Measurements from ENCODE around the gene STIL. TPM values are rescaled to one million over a fixed set of nuclear protein-coding genes. Genes with fewer than 3 reads are reported as not detected.
"Not testable (repeated sequence)": the region's sequence is repeated elsewhere in the genome, so short reads cannot be mapped to it uniquely, and the experiment has no call there.

The STIL gene
- total RNA-seq, 1 experiment from 2014 or later: 29.4 TPM

DNA sequence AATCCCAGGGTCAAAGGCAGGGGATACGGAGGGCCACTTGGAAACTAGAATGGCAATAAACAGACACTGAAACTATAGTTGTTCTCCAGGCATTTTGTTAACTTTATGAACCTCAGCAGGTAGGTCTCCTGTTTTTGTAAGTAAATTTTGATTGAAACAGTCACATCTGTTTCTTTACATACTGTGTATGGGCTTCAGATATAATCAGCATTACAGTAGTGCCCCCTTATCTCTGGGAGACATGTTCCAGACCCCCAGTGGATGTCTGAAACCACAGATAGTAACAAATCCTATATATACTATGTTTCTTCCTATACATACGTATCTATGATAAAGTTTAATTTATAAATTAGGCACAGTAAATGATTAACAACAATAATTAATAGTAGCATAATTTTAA, 11.5 kb downstream of the STIL start:
- Histone ChIP-seq H3K4me2 (ENCODE audit: low read depth, low read length, poor library complexity, severe bottlenecking) (no peak overlapping the region), H3K4me1 (ENCODE audit: low read length) (no peaks in the 10 kb centered on the region), H3K9me3 (ENCODE audit: low read length) (no peaks in the 10 kb centered on the region), H3K9ac (ENCODE audit: low read length) (no peak overlapping the region), H3K9me2 (replicated peaks; ENCODE audit: insufficient read depth, low read length) (no peaks in the 10 kb centered on the region), H3K36me3 (ENCODE audit: insufficient read depth, low read length) (peaks cover 58% of the 10 kb centered on the region), H3K4me3 (ENCODE audit: low read length) (no peak overlapping the region), H2AFZ (ENCODE audit: low read length) (no peak overlapping the region), H3K27me3 (ENCODE audit: low read length) (no peaks in the 10 kb centered on the region), H3K27ac (ENCODE audit: low read length) (no peak overlapping the region), H3K79me2 (ENCODE audit: low read length) (peaks cover 26% of the 10 kb centered on the region), H4K20me1 (ENCODE audit: insufficient read depth, low read depth, low read length) (no peaks in the 10 kb centered on the region)
- no peak for DNase-seq

DNA sequence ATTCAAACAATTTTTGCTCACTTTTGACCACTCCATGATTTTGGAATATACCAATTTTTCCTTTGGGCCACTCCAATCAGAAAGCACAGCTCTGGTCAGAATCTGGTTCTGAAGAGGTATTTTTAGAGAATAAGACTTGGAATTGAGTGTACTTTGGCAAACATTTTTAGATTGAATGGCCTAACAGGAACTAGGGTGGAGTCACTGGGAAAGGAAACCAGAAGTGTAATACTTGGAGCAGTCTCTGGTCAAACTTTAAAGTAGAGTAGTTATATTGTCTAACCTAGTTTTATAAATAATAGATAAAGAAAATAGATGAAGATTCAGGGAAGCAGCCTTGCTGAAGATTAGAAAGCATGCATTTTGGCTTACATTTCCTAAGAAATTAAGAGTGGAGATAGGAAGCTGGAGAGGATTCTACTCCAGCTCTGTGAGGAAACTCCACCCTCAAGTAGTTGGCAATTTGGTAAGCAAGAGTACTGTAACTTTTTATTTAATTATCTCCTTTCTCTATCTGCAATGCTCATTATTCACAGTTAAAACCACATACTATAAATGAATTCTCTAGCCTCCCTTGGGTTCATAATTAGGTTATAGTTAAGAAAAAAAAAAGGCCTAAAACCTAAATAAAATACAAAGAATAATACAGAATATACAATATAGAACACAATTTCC, 15.8 kb downstream of the STIL start:
- no peak overlapping the region for H2AFZ ChIP-seq (ENCODE audit: low read length)
- H3K79me2 ChIP-seq (ENCODE audit: low read length): peaks cover 10% of the 10 kb centered on the region; the same call in 1 of the 2 replicates
- no peak overlapping the region for H3K4me2 ChIP-seq (ENCODE audit: low read depth, low read length, poor library complexity, severe bottlenecking)
- no peak overlapping the region for H3K4me3 ChIP-seq (ENCODE audit: low read length)
- H3K27me3 ChIP-seq (ENCODE audit: low read length): no peaks in the 10 kb centered on the region
- H3K4me1 ChIP-seq (ENCODE audit: low read length): peaks cover 15% of the 10 kb centered on the region
- no peak overlapping the region for H3K27ac ChIP-seq (ENCODE audit: low read length)
- peaks cover 63% of the 10 kb centered on the region for H3K36me3 ChIP-seq (ENCODE audit: insufficient read depth, low read length)
- no peaks in the 10 kb centered on the region for H3K9me2 ChIP-seq (replicated peaks; ENCODE audit: insufficient read depth, low read length)
- no peak for DNase-seq
- no peak overlapping the region for H3K9ac ChIP-seq (ENCODE audit: low read length)
- no peaks in the 10 kb centered on the region for H3K9me3 ChIP-seq (ENCODE audit: low read length)
- no peaks in the 10 kb centered on the region for H4K20me1 ChIP-seq (ENCODE audit: insufficient read depth, low read depth, low read length)

DNA sequence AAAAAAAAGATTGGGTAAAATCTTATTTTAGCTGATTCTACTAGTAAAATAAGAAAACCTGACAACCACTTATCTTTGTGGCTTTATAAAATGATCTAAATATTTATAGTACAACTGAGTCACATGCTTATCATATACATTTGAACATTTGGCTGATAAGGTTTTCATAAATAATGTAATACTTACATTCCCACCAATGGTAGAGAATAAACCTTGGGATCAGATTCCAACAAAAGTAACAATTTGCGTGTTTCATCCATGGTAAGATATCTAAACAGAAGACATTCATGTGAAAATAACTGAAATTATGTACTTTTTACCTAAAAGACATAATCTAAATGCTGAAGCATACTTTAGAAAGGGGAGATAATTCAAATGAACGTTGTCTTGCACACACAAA, 18.4 kb downstream of the STIL start:
- Histone ChIP-seq H3K36me3 (ENCODE audit: insufficient read depth, low read length) (peaks cover 56% of the 10 kb centered on the region), H3K9ac (ENCODE audit: low read length) (no peak overlapping the region), H3K4me2 (ENCODE audit: low read depth, low read length, poor library complexity, severe bottlenecking) (no peak overlapping the region), H3K79me2 (ENCODE audit: low read length) (peaks cover 10% of the 10 kb centered on the region; the same call in 1 of the 2 replicates), H3K9me2 (replicated peaks; ENCODE audit: insufficient read depth, low read length) (no peaks in the 10 kb centered on the region), H4K20me1 (ENCODE audit: insufficient read depth, low read depth, low read length) (no peaks in the 10 kb centered on the region), H3K4me1 (ENCODE audit: low read length) (peaks cover 25% of the 10 kb centered on the region), H3K27me3 (ENCODE audit: low read length) (no peaks in the 10 kb centered on the region), H3K9me3 (ENCODE audit: low read length) (no peaks in the 10 kb centered on the region), H2AFZ (ENCODE audit: low read length) (no peak overlapping the region), H3K4me3 (ENCODE audit: low read length) (no peak overlapping the region), H3K27ac (ENCODE audit: low read length) (no peak overlapping the region)
- no peak for DNase-seq

DNA sequence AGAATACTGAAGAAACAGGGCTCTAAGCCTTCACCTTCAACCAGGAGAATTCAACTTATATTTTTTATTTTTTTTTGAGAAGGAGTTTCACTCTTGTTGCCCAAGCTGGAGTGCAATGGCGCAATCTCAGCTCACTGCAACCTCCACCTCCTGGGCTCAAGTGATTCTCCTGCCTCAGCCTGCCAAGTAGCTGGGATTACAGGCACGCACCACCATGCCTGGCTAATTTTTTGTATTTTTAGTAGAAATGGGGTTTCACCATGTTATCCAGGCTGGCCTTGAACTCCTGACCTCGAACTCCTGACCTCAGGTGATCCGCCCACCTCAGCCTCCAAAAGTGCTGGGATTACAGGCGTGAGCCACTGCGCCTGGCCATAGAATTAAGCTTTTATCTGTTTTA, 19.1 kb downstream of the STIL start:
- H3K4me3 ChIP-seq (ENCODE audit: low read length); H3K27ac ChIP-seq (ENCODE audit: low read length); H3K9me3 ChIP-seq (ENCODE audit: low read length); H3K27me3 ChIP-seq (ENCODE audit: low read length); H3K9me2 ChIP-seq (replicated peaks; ENCODE audit: insufficient read depth, low read length); H2AFZ ChIP-seq (ENCODE audit: low read length); H3K4me2 ChIP-seq (ENCODE audit: low read depth, low read length, poor library complexity, severe bottlenecking); DNase-seq; H3K9ac ChIP-seq (ENCODE audit: low read length); H4K20me1 ChIP-seq (ENCODE audit: insufficient read depth, low read depth, low read length): not testable (repeated sequence)
- Histone ChIP-seq H3K4me1 (ENCODE audit: low read length) (peaks cover 25% of the 10 kb centered on the region), H3K79me2 (ENCODE audit: low read length) (peaks cover 10% of the 10 kb centered on the region; the same call in 1 of the 2 replicates), H3K36me3 (ENCODE audit: insufficient read depth, low read length) (peaks cover 51% of the 10 kb centered on the region)

DNA sequence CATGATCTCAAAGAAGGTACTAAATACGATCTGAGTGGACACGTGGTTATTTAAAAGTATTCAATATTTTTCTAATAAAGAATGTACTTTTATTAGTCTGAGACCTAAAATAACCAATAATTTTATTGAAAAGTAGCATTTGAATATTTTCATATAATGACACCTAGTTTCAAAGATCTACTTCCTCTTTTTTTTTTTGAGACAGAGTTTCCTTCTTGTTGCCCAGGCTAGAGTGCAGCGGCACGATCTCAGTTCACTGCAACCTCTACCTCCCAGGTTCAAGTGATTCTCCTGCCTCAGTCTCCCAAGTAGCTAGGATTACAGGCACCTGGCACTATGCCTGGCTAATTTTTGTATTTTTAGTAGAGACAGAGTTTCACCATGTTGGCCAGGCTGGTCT, 25.8 kb downstream of the STIL start:
- H3K9me2 ChIP-seq (replicated peaks; ENCODE audit: insufficient read depth, low read length); H3K27me3 ChIP-seq (ENCODE audit: low read length); H3K9me3 ChIP-seq (ENCODE audit: low read length); H3K4me2 ChIP-seq (ENCODE audit: low read depth, low read length, poor library complexity, severe bottlenecking); H3K4me3 ChIP-seq (ENCODE audit: low read length); H2AFZ ChIP-seq (ENCODE audit: low read length); H4K20me1 ChIP-seq (ENCODE audit: insufficient read depth, low read depth, low read length); H3K9ac ChIP-seq (ENCODE audit: low read length): not testable (repeated sequence)
- H3K36me3 ChIP-seq (ENCODE audit: insufficient read depth, low read length): peaks cover 47% of the 10 kb centered on the region
- peaks cover 26% of the 10 kb centered on the region for H3K79me2 ChIP-seq (ENCODE audit: low read length)
- H3K27ac ChIP-seq (ENCODE audit: low read length): 0 out of 2 replicates have a peak overlapping the region, but pooled peaks have one; percentile 13
- DNase-seq: peak; percentile 69
- H3K4me1 ChIP-seq (ENCODE audit: low read length): peaks cover 29% of the 10 kb centered on the region

DNA sequence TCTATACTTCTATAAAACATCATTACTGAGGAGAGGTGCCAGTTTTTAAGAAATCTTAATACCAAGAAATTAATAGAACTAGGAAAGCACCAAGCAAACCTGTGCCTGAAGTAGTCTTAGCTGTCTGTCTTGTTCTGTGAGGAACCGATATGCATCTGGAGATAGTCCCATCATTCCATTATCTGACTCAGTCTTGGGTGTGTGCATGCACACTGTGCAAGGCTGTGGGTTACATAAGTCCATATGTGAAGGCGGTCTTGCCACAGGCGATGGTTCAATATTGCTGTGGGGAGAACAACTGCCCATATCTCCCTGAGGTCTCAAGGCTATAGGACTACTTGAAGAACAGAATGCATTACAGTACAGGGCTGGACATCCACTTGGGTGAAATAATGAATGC, 33.8 kb downstream of the STIL start:
- Histone ChIP-seq H3K9ac (ENCODE audit: low read length) (no peak overlapping the region), H3K27me3 (ENCODE audit: low read length) (no peaks in the 10 kb centered on the region), H3K9me2 (replicated peaks; ENCODE audit: insufficient read depth, low read length) (no peaks in the 10 kb centered on the region), H2AFZ (ENCODE audit: low read length) (no peak overlapping the region), H3K27ac (ENCODE audit: low read length) (no peak overlapping the region), H3K4me1 (ENCODE audit: low read length) (no peaks in the 10 kb centered on the region), H3K9me3 (ENCODE audit: low read length) (no peaks in the 10 kb centered on the region), H3K79me2 (ENCODE audit: low read length) (peaks cover 72% of the 10 kb centered on the region), H4K20me1 (ENCODE audit: insufficient read depth, low read depth, low read length) (0 out of 2 replicates have a peak, but pooled peaks cover 3% of the 10 kb centered on the region), H3K4me2 (ENCODE audit: low read depth, low read length, poor library complexity, severe bottlenecking) (no peak overlapping the region), H3K36me3 (ENCODE audit: insufficient read depth, low read length) (peaks cover 63% of the 10 kb centered on the region), H3K4me3 (ENCODE audit: low read length) (no peak overlapping the region)
- DNase-seq: no peak

DNA sequence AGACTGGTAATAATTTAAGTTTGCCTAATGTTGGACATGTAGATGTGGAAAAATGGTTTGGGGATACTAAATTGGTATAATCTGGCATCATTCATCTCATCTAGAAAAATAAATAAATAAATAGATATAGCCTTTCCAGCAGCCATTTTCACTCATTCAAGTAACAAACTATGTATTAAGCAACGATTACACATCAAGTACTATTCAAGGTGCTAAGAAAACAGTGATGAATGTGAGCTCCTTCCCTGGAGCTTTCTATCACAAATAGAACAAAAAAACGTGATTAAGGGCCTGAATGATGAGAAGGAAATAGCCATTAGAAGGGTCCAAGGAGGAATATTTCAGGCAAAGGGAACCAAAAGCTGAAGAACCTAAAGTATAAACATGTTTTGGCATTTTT, 37.1 kb downstream of the STIL start:
- peaks cover 74% of the 10 kb centered on the region for H3K79me2 ChIP-seq (ENCODE audit: low read length)
- H3K27ac ChIP-seq (ENCODE audit: low read length): no peak overlapping the region
- H3K9me2 ChIP-seq (replicated peaks; ENCODE audit: insufficient read depth, low read length): no peaks in the 10 kb centered on the region
- H3K9ac ChIP-seq (ENCODE audit: low read length): no peak overlapping the region
- no peak overlapping the region for H3K4me2 ChIP-seq (ENCODE audit: low read depth, low read length, poor library complexity, severe bottlenecking)
- no peaks in the 10 kb centered on the region for H3K4me1 ChIP-seq (ENCODE audit: low read length)
- H3K36me3 ChIP-seq (ENCODE audit: insufficient read depth, low read length): peaks cover 53% of the 10 kb centered on the region
- H3K9me3 ChIP-seq (ENCODE audit: low read length): no peaks in the 10 kb centered on the region
- no peaks in the 10 kb centered on the region for H4K20me1 ChIP-seq (ENCODE audit: insufficient read depth, low read depth, low read length)
- H3K27me3 ChIP-seq (ENCODE audit: low read length): no peaks in the 10 kb centered on the region
- H2AFZ ChIP-seq (ENCODE audit: low read length): no peak overlapping the region
- no peak overlapping the region for H3K4me3 ChIP-seq (ENCODE audit: low read length)
- no peak for DNase-seq

DNA sequence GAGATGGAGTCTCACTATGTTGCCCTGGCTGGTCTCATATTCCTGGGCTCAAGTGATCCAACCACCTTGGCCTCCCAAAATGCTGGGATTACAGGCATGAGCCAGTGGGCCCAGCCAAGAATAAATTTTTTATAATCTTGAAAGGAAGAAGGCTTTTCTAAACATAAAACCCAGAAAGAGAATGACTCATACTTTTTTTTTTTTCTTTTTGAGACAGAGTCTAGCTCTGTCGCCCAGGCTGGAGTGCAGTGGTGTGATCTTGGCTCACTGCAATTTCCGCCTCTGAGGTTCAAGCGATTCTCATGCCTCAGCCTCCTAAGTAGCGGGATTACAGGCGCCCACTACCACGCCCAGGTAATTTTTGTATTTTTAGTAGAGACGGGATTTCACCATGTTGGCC, 38.1 kb downstream of the STIL start:
- H3K9me2 ChIP-seq (replicated peaks; ENCODE audit: insufficient read depth, low read length); H3K4me1 ChIP-seq (ENCODE audit: low read length); H3K4me3 ChIP-seq (ENCODE audit: low read length); H4K20me1 ChIP-seq (ENCODE audit: insufficient read depth, low read depth, low read length); DNase-seq; H3K27ac ChIP-seq (ENCODE audit: low read length); H3K9ac ChIP-seq (ENCODE audit: low read length); H2AFZ ChIP-seq (ENCODE audit: low read length); H3K4me2 ChIP-seq (ENCODE audit: low read depth, low read length, poor library complexity, severe bottlenecking); H3K9me3 ChIP-seq (ENCODE audit: low read length); H3K27me3 ChIP-seq (ENCODE audit: low read length): not testable (repeated sequence)
- H3K36me3 ChIP-seq (ENCODE audit: insufficient read depth, low read length): peaks cover 49% of the 10 kb centered on the region
- peaks cover 65% of the 10 kb centered on the region for H3K79me2 ChIP-seq (ENCODE audit: low read length)
